OCI-M2 (cell line): ENCODE measurements around the gene CCDC178.
"Not testable (repeated sequence)": the region's sequence is repeated elsewhere in the genome, so short reads cannot be mapped to it uniquely, and the experiment has no call there.

Source experiments
- DNase-seq: peaks from one replicate; lab custom pipeline; 2025; ENCODE audit not compliant: unreplicated experiment; lab: John Stamatoyannopoulos, UW

CCDC178 gene

DNA sequence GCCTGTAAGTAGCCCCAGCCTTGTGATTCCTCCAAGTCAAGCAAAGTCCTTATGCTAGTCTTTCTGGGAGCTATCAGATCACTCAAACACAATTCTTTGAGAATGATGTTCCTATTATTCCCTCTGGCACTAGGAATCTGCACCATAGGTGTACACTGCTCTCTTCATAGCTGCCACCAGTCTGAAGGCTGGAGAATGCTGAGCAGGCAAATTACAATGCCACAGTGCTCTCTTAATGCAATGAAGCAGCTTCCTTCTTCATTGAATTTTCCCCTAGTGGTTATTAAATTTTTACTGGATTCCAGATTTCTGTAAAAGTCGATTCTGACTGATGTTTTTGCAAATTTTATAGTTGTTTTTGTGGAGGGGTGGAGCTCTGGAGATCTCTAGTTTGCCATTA lies 84.8 kb downstream of the CCDC178 start:
- DNase-seq: no peak

DNA sequence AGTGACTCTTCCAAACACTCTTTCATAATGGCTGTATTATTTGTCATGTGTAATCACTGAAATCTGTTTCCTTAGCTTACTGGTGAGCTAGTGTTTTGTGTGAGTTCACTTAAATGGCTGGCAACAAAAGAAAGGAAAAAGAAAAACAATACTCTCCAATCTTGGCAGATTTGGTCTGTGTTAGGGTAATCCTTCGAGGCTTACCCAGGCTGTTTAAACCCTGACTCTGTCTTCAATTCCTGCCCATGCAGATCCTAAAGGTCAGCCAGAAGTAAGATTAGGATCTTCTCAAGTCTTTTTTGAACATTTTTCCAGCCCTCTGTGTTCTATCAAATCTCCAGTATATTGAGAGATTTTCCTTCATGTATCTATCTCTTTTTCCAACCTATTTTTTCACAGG lies 85.3 kb downstream of the CCDC178 start:
- DNase-seq: no peak

DNA sequence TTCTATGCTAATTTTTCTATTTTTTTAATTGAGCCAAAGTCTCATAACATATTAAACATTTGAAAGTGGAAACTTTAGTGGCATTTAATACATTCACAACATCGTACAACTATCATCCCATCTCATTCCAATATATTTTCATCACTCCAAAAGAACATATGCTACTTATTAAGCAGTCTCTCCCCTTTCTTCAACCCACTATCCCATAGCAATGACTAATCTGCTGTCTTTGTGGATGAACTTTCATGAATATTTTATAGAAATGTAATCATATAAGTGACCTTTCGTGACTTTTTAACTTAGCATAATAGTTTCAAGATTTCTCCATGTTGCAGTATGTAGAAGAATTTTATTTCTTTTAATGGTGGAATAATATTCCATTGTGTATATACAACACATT lies 90.3 kb downstream of the CCDC178 start:
- DNase-seq: no peak

DNA sequence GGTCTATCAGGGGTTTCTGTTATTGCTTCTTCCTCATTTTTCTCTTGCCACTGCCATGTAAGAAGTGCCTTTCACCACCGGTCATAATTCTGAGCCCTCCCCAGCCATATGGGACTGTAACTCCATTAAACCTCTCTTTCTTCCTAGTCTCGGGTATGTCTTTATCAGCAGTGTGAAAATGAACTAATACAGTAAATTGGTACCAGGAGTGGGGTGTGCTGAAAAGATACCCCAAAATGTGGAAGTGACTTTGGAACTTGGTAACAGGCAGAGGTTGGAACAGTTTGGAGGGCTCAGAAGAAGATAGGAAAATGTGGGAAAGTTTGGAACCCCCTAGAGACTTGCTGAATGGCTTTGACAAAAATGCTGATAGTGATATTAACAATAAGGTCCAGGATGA lies 100.8 kb downstream of the CCDC178 start:
- DNase-seq: not testable (repeated sequence)

DNA sequence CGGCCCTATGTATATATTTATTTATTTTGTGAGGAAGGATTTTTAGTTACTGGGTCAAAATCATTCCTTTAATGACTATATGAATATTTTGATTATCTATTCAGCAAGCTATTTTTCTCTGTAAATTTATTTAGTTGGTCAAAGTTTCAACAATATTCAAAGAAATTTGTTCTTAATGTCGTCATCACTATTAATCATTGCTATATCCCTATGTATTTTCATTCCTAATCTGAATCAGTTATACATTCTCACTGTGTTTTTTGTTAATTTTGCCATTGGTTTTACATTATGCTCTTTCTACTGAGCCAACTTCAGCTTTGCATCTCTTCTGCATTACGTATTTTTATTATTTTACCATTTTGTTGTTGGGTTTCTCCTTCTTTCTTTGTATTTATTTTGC lies 105.7 kb downstream of the CCDC178 start:
- no peak for DNase-seq

- no peak for DNase-seq
Measured at GRCh38 chr18:33330711-33331110, 109.8 kb downstream of the CCDC178 start.

GRCh38 chr18:33326975-33327374 lies 113.5 kb downstream of the CCDC178 start:
- DNase-seq: no peak

DNA sequence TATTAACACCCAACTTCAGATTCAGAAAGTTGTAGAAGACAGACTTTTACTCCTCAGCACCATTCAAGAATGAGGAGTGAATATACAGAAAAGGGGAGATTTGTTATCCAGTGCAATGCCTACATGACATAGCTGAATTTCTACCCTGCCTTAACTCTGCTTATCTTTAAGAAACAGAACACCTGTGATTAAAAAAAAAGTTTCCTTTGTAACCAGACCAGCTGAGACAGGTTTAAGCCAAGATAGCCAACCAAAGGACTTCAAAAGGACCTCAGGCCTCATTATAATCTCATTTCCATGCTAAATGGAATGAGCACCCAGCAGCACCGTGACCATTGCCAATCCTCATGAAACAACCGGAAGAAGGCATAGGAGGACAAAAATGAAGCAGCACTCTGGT lies 122.9 kb downstream of the CCDC178 start:
- DNase-seq: no peak

DNA sequence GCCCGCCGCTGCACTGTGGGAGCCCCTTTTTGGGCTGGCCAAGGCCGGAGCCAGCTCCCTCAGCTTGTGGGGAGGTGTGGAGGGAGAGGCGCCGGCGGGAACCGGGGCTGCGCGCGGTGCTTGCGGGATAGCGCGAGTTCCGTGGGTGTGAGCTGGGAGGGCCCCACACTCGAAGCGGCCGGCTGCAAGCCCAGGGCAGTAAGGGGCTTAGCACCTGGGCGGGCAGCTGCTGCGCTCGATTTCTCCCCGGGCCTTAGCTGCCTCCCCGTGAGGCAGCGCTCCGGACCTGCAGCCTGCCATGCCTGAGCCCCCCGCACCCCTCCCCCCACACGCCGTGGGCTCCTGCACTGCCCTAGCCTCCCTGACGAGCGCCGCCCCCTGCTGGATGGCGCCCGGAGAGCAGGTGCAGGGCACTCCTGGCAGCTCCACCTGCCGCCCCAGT lies 124.4 kb downstream of the CCDC178 start:
- DNase-seq: no peak

DNA sequence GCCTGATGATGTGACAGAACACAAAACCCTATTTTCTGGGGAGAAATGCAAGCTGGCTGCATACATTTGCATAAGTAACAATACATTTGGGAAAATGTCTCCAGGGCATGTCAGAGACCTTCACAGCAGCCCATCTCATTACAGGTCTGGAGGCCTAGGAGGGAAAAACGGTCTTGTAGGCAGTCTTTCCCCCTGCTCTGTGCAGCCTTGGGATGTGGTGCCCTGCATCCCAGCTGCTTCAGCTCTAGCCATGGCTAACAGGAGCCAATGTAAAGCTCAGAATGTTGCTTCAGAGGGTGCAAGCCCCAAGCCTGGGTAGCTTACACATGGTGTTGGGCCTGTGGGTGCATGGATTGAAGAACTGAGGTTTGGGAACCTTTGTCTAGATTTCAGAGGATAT lies 133.0 kb downstream of the CCDC178 start:
- DNase-seq: no peak

GRCh38 chr18:33304277-33304676 lies 136.2 kb downstream of the CCDC178 start:
- no peak for DNase-seq

GRCh38 chr18:33291539-33291938 lies 149.0 kb downstream of the CCDC178 start:
- no peak for DNase-seq

DNA sequence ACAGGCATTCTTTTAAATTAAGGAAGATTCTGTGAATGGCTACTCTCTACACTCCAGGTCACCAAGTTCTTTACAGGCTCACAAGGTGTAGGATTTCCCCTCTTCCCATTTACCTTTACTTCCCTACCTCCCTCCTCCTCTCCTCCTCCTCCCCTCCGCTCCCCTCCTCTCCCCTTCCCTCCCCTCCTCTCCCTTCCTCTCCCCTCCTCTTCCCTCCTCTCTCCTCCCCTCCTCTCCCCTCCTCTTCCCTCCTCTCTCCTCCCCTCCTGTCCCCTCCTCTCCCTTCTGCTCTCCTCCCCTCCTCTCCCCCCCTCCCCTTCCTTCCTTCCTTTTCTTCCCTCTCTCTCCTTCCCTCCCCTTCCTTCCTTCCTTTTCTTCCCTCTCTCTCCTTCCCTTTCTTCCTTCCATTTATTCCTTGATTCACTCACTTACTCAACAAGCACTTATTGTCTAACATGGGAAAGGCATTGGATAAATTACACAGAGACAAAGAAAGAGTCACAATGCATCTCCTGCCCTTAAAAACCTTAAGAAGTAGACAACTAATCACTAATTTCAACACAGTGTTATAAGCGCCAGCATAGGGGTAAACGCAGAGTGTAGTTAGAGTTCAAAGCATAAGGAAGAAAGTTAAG lies 152.3 kb downstream of the CCDC178 start:
- DNase-seq: no peak

DNA sequence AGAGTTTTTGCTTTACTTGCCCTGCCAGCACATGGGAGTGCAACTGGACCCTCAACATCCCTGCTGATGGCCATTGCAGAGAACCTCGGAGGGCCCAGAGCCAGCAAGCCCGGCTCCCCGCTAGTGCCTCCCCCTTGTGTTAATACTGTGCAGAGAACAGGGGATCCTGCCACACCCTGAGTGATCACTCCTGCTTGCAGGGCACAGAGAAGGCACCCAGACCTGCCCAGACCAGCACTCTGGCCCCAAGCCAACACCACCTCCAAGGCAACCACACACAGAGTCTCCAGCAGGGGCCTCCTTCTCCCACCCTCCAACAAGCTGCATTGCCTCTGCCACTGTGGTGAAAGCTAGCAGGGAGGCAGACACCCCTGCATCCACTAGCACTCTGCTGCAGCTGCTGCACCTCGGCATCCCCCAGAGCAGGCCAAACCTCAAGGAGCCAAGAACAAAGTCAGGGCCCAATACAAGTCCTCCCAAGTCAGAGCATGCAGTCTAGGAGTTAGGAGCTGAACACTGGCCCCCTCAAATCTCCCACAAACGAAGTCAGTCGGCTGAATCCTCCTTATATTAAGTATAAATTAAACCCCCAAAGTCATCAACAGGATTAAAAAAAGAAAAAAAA lies 157.7 kb downstream of the CCDC178 start:
- DNase-seq: no peak

GRCh38 chr18:33282142-33282541 lies 158.4 kb downstream of the CCDC178 start:
- DNase-seq: no peak

- DNase-seq: no peak
Measured at GRCh38 chr18:33277431-33277830, 163.1 kb downstream of the CCDC178 start.

DNA sequence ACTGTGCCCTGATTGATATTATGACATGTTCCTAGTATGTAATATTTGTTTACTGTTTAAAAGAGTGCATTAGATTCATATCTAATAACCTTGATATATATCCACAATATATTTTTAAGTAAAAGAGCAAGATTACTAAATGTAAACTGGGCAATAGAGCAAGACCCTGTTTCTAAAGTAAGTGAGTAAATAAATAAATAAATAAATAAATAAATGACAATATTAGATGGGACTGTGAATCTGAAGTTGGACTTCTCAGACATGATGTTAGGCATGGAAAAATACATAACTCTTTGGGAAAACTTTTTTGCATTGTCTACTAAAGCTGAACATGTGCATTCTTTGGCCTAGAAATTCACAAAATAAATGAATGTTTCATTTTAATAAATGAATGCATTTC lies 164.7 kb downstream of the CCDC178 start:
- DNase-seq: no peak

- no peak for DNase-seq
Measured at GRCh38 chr18:33270297-33270696, 170.2 kb downstream of the CCDC178 start.

DNA sequence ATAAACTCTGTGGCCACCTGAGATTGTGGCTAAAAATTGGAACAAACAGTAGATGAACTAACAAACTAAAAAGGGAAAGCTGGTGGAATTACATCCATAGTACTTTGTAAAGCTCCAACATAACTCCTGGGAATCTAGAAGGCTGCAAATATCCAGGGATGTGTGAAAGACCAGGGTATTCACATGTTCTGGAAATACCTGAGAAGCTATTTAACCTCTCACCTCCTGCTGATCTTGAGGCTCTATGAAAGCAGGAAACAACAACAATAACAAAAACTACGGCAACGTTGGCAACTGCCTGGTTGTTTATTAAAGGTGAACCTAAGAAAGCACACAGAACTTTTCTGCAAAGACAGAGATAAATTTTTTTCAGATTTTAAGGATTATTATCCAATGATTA lies 171.3 kb downstream of the CCDC178 start:
- DNase-seq: no peak

GRCh38 chr18:33264566-33264965 lies 176.0 kb downstream of the CCDC178 start:
- no peak for DNase-seq

DNA sequence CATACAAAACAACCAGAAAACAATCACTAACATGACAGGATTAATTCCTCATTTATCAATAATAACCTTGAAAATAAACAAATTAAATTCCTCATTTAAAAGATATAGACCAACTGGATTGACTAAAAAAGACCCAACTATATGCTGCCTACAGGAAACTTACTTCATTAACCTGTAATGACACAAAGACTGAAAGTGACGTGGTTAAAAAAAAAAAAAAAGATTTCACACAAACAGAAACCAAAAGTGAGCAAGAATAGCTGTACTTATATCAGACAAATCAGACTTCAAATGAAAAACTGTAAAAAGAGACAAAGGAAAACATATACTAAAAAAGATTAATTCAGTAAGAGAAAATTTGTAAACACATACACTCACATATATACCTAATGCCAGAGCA lies 201.2 kb downstream of the CCDC178 start:
- DNase-seq: no peak

DNA sequence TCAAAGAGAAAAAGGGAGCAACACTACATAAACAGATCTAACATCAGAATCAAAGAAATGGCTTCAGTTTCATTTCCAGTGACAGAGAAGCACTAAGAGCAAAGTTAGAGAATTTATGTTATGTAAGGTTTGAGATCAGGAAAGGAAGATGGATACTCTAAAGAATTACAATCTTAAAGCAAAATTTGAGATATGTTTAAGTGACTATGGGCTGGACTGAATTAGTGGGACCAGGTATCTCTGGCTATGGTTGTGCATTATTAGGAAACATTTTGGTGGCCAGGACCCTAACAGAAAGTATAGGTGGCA lies 208.2 kb downstream of the CCDC178 start:
- DNase-seq: peak; percentile 51
